Stimulated activated memory B cell treated with anti-CD40 and anti-IgM and Interleukin-4, amounts not matched to agents 10 μg/mL and 1 μg/mL and 100 μg/mL, for 72 hours (primary cell): Measurements from ENCODE around the gene ZNF32.
A peak's percentile ranks its signal among the peaks of the same experiment; 100 is the strongest.
"Not testable (repeated sequence)": the region's sequence is repeated elsewhere in the genome, so short reads cannot be mapped to it uniquely, and the experiment has no call there.

ENCODE experiments used
- ATAC-seq: fragments of 150-1000 bp; cut with Tn5 transposase; 2 replicates; pipeline ENCODE4 v1.10.0; 2021
- H3K27ac Mint-ChIP-seq: one replicate; pipeline ENCODE4 v1.8.0; 2022; ENCODE audit warnings: mild to moderate bottlenecking, mixed read lengths
- H3K27me3 Mint-ChIP-seq: one replicate; pipeline ENCODE4 v1.8.0; 2022; ENCODE audit warnings: mixed read lengths
- H3K36me3 Mint-ChIP-seq: one replicate; pipeline ENCODE4 v1.8.0; 2022; ENCODE audit warnings: mixed read lengths
- H3K4me1 Mint-ChIP-seq: one replicate; pipeline ENCODE4 v1.8.0; 2022; ENCODE audit warnings: mixed read lengths
- H3K4me3 Mint-ChIP-seq: one replicate; pipeline ENCODE4 v1.8.0; 2022; ENCODE audit warnings: mild to moderate bottlenecking, moderate library complexity, mixed read lengths
- H3K9me3 Mint-ChIP-seq: one replicate; pipeline ENCODE4 v1.8.0; 2022; ENCODE audit warnings: mixed read lengths

ZNF32 gene

GRCh38 chr10:43669386-43669785 lies 20.7 kb upstream of the ZNF32 start:
- Mint-ChIP-seq H3K27me3 (peaks cover 73% of the 10 kb centered on the region), H3K4me1 (peaks cover 5% of the 10 kb centered on the region), H3K36me3 (no peaks in the 10 kb centered on the region), H3K4me3 (no peak overlapping the region), H3K27ac (no peak overlapping the region), H3K9me3 (no peaks in the 10 kb centered on the region)
- no peak for ATAC-seq

- no peak overlapping the region for H3K27ac Mint-ChIP-seq
- H3K36me3 Mint-ChIP-seq: no peaks in the 10 kb centered on the region
- H3K4me3 Mint-ChIP-seq: no peak overlapping the region
- H3K4me1 Mint-ChIP-seq: peaks cover 5% of the 10 kb centered on the region
- ATAC-seq: no peak
- peaks cover 9% of the 10 kb centered on the region for H3K9me3 Mint-ChIP-seq
- H3K27me3 Mint-ChIP-seq: peaks cover 73% of the 10 kb centered on the region
Measured at GRCh38 chr10:43667761-43668386, 19.2 kb upstream of the ZNF32 start.

GRCh38 chr10:43667317-43667731 lies 18.6 kb upstream of the ZNF32 start:
- ATAC-seq: no peak
- Mint-ChIP-seq H3K4me1 (peaks cover 5% of the 10 kb centered on the region), H3K9me3 (peaks cover 11% of the 10 kb centered on the region), H3K27ac (no peak overlapping the region), H3K4me3 (no peak overlapping the region), H3K27me3 (peaks cover 74% of the 10 kb centered on the region), H3K36me3 (no peaks in the 10 kb centered on the region)

- peak; percentile 19 for ATAC-seq
Measured at GRCh38 chr10:43666552-43666951, 17.9 kb upstream of the ZNF32 start.

GRCh38 chr10:43665054-43665453 lies 16.4 kb upstream of the ZNF32 start:
- Mint-ChIP-seq H3K9me3 (peaks cover 11% of the 10 kb centered on the region), H3K4me3 (no peak overlapping the region), H3K4me1 (no peaks in the 10 kb centered on the region), H3K27me3 (peaks cover 56% of the 10 kb centered on the region), H3K36me3 (no peaks in the 10 kb centered on the region), H3K27ac (no peak overlapping the region)
- no peak for ATAC-seq

More at GRCh38 chr10:43666552-43666951, 17.9 kb upstream of the ZNF32 start:
- H3K27ac Mint-ChIP-seq: no peak overlapping the region
- peaks cover 1% of the 10 kb centered on the region for H3K4me1 Mint-ChIP-seq
- H3K4me3 Mint-ChIP-seq: no peak overlapping the region
- peaks cover 11% of the 10 kb centered on the region for H3K9me3 Mint-ChIP-seq
- H3K27me3 Mint-ChIP-seq: peaks cover 70% of the 10 kb centered on the region
- H3K36me3 Mint-ChIP-seq: no peaks in the 10 kb centered on the region

- H3K4me3 Mint-ChIP-seq: no peak overlapping the region
- peaks cover 5% of the 10 kb centered on the region for H3K9me3 Mint-ChIP-seq
- ATAC-seq: no peak
- H3K36me3 Mint-ChIP-seq: no peaks in the 10 kb centered on the region
- peaks cover 6% of the 10 kb centered on the region for H3K4me1 Mint-ChIP-seq
- no peak overlapping the region for H3K27ac Mint-ChIP-seq
- H3K27me3 Mint-ChIP-seq: peaks cover 34% of the 10 kb centered on the region
Measured at GRCh38 chr10:43658227-43658626, 9.5 kb upstream of the ZNF32 start.

- H3K9me3 Mint-ChIP-seq: no peaks in the 10 kb centered on the region
- H3K36me3 Mint-ChIP-seq: no peaks in the 10 kb centered on the region
- H3K27ac Mint-ChIP-seq: no peak overlapping the region
- no peak overlapping the region for H3K4me3 Mint-ChIP-seq
- H3K27me3 Mint-ChIP-seq: peaks cover 28% of the 10 kb centered on the region
- ATAC-seq: no peak
- H3K4me1 Mint-ChIP-seq: peaks cover 6% of the 10 kb centered on the region
Measured at GRCh38 chr10:43655311-43655710, 6.6 kb upstream of the ZNF32 start.

- Mint-ChIP-seq H3K4me3 (no peak overlapping the region), H3K4me1 (peaks cover 12% of the 10 kb centered on the region), H3K9me3 (no peaks in the 10 kb centered on the region), H3K36me3 (no peaks in the 10 kb centered on the region), H3K27me3 (peaks cover 16% of the 10 kb centered on the region), H3K27ac (no peak overlapping the region)
- no peak for ATAC-seq
Measured at GRCh38 chr10:43653746-43654145, 5.1 kb upstream of the ZNF32 start.

GRCh38 chr10:43649185-43649523 lies 473 bp upstream of the ZNF32 start:
- H3K36me3 Mint-ChIP-seq: peaks cover 26% of the 10 kb centered on the region
- H3K27me3 Mint-ChIP-seq: no peaks in the 10 kb centered on the region
- H3K4me3 Mint-ChIP-seq: peak overlapping the region; percentile 98
- H3K27ac Mint-ChIP-seq: peak overlapping the region; percentile 92
- no peak for ATAC-seq
- H3K4me1 Mint-ChIP-seq: peaks cover 21% of the 10 kb centered on the region
- H3K9me3 Mint-ChIP-seq: peaks cover 13% of the 10 kb centered on the region

- Mint-ChIP-seq H3K27ac (peak overlapping the region; percentile 92), H3K36me3 (peaks cover 37% of the 10 kb centered on the region), H3K9me3 (peaks cover 15% of the 10 kb centered on the region), H3K27me3 (no peaks in the 10 kb centered on the region), H3K4me3 (peak overlapping the region; percentile 98), H3K4me1 (peaks cover 15% of the 10 kb centered on the region)
- ATAC-seq: no peak
Measured at GRCh38 chr10:43648095-43648397, 635 bp downstream of the ZNF32 start.

GRCh38 chr10:43647576-43647975 lies 1.1 kb downstream of the ZNF32 start:
- peaks cover 18% of the 10 kb centered on the region for H3K9me3 Mint-ChIP-seq
- H3K27ac Mint-ChIP-seq: peak overlapping the region; percentile 92
- peak overlapping the region; percentile 98 for H3K4me3 Mint-ChIP-seq
- peaks cover 15% of the 10 kb centered on the region for H3K4me1 Mint-ChIP-seq
- H3K27me3 Mint-ChIP-seq: no peaks in the 10 kb centered on the region
- peaks cover 41% of the 10 kb centered on the region for H3K36me3 Mint-ChIP-seq
- ATAC-seq: no peak

- H3K27ac Mint-ChIP-seq: no peak overlapping the region
- no peak for ATAC-seq
- H3K4me3 Mint-ChIP-seq: no peak overlapping the region
- H3K36me3 Mint-ChIP-seq: peaks cover 41% of the 10 kb centered on the region
- no peaks in the 10 kb centered on the region for H3K27me3 Mint-ChIP-seq
- peaks cover 18% of the 10 kb centered on the region for H3K9me3 Mint-ChIP-seq
- H3K4me1 Mint-ChIP-seq: peaks cover 15% of the 10 kb centered on the region
Measured at GRCh38 chr10:43645866-43646265, 2.8 kb downstream of the ZNF32 start.

GRCh38 chr10:43644252-43644651 lies 4.4 kb downstream of the ZNF32 start:
- no peaks in the 10 kb centered on the region for H3K27me3 Mint-ChIP-seq
- ATAC-seq: no peak
- H3K36me3 Mint-ChIP-seq: peaks cover 41% of the 10 kb centered on the region
- H3K4me3 Mint-ChIP-seq: no peak overlapping the region
- H3K9me3 Mint-ChIP-seq: peaks cover 23% of the 10 kb centered on the region
- H3K4me1 Mint-ChIP-seq: peaks cover 14% of the 10 kb centered on the region
- H3K27ac Mint-ChIP-seq: no peak overlapping the region

GRCh38 chr10:43640603-43641002 lies 8.1 kb downstream of the ZNF32 start:
- Mint-ChIP-seq H3K4me3 (no peak overlapping the region), H3K4me1 (no peaks in the 10 kb centered on the region), H3K27me3 (no peaks in the 10 kb centered on the region), H3K9me3 (peaks cover 14% of the 10 kb centered on the region), H3K27ac (no peak overlapping the region), H3K36me3 (peaks cover 30% of the 10 kb centered on the region)
- no peak for ATAC-seq

- H3K4me3 Mint-ChIP-seq, H3K36me3 Mint-ChIP-seq, H3K4me1 Mint-ChIP-seq, H3K27me3 Mint-ChIP-seq, H3K27ac Mint-ChIP-seq, ATAC-seq: not testable (repeated sequence)
- peaks cover 16% of the 10 kb centered on the region for H3K9me3 Mint-ChIP-seq
Measured at GRCh38 chr10:43635816-43636215, 12.9 kb downstream of the ZNF32 start.

GRCh38 chr10:43628956-43629355 lies 19.7 kb downstream of the ZNF32 start:
- no peak overlapping the region for H3K27ac Mint-ChIP-seq
- no peaks in the 10 kb centered on the region for H3K27me3 Mint-ChIP-seq
- no peak overlapping the region for H3K4me3 Mint-ChIP-seq
- no peaks in the 10 kb centered on the region for H3K36me3 Mint-ChIP-seq
- H3K4me1 Mint-ChIP-seq: no peaks in the 10 kb centered on the region
- ATAC-seq: no peak
- peaks cover 15% of the 10 kb centered on the region for H3K9me3 Mint-ChIP-seq

- Mint-ChIP-seq H3K27me3 (no peaks in the 10 kb centered on the region), H3K9me3 (peaks cover 11% of the 10 kb centered on the region), H3K27ac (no peak overlapping the region), H3K4me3 (no peak overlapping the region), H3K36me3 (no peaks in the 10 kb centered on the region), H3K4me1 (peaks cover 6% of the 10 kb centered on the region)
- ATAC-seq: no peak
Measured at GRCh38 chr10:43627942-43628341, 20.7 kb downstream of the ZNF32 start.
